HEK293 (cell line): ENCODE measurements around the gene PSAP.
"Not testable (repeated sequence)": the region's sequence is repeated elsewhere in the genome, so short reads cannot be mapped to it uniquely, and the experiment has no call there.

ENCODE experiments used
- CTCF ChIA-PET: fragments of 350-600 bp; formaldehyde crosslinking; extraction: SDS; loops from one replicate; lab custom pipeline; 2021; ENCODE audit warnings: antibody characterized with exemption; lab: Yijun Ruan, JAX
- POLR2A ChIA-PET: fragments of 300-600 bp; formaldehyde crosslinking; extraction: SDS; loops from one replicate; lab custom pipeline; 2020; ENCODE audit warnings: antibody characterized with exemption, inconsistent platforms; lab: Yijun Ruan, JAX
- H3K27ac ChIP-seq: fragments of 200-500 bp; sonication (Bioruptor generic); 2 replicates; pipeline ENCODE4 v1.5.1; 2014; ENCODE audit warnings: low read depth, low read length, control low read depth, inconsistent platforms; ENCODE audit errors: extremely low read depth
- H3K36me3 ChIP-seq, 2 experiments: fragments of 200-500 bp in 1 of 2; sonication (Bioruptor generic) in 1 of 2; 1 replicate in 1 of 2; 2 replicates in 1 of 2; pipeline ENCODE4 v1.5.1; 2014 to 2017; ENCODE audit warnings: inconsistent platforms in 2 of 2, low read length in 2 of 2; ENCODE audit not compliant: control insufficient read depth in 2 of 2, insufficient read depth in 1 of 2
- H3K4me1 ChIP-seq: fragments of 200-500 bp; sonication (Bioruptor generic); 2 replicates; pipeline ENCODE4 v1.5.1; 2014; ENCODE audit warnings: mild to moderate bottlenecking, low read length, inconsistent platforms; ENCODE audit not compliant: control insufficient read depth, insufficient read depth
- H3K4me3 ChIP-seq: 2 replicates; pipeline ENCODE4 v1.5.1; 2011; ENCODE audit warnings: low read depth, mild to moderate bottlenecking, control low read depth, low read length, moderate library complexity
- H3K9me3 ChIP-seq: fragments of 200-500 bp; sonication (Bioruptor generic); 2 replicates; pipeline ENCODE4 v1.5.1; 2014; ENCODE audit warnings: low read depth, low read length, inconsistent platforms; ENCODE audit not compliant: control insufficient read depth, insufficient read depth
- GLIS1 ChIP-seq: fragments of 450-650 bp; formaldehyde crosslinking; IDR thresholded peaks from 2 replicates; pipeline ENCODE4 v1.5.1; 2016; ENCODE audit warnings: missing biosample characterization, missing genetic modification characterization
- KLF1 ChIP-seq: fragments of 450-650 bp; formaldehyde crosslinking; IDR thresholded peaks from 2 replicates; pipeline ENCODE4 v1.5.1; 2016; ENCODE audit warnings: missing biosample characterization, missing genetic modification characterization
- SCRT2 ChIP-seq: fragments of 450-650 bp; formaldehyde crosslinking; IDR thresholded peaks from 2 replicates; pipeline ENCODE4 v1.5.1; 2016; ENCODE audit warnings: missing biosample characterization, missing genetic modification characterization
- YY2 ChIP-seq: fragments of 450-650 bp; formaldehyde crosslinking; IDR thresholded peaks from 2 replicates; pipeline ENCODE4 v1.5.1; 2016; ENCODE audit warnings: missing biosample characterization, missing genetic modification characterization
- ZBTB7A ChIP-seq: fragments of 450-650 bp; formaldehyde crosslinking; IDR thresholded peaks from 2 replicates; pipeline ENCODE4 v1.5.1; 2016; ENCODE audit warnings: low read depth, missing biosample characterization, missing genetic modification characterization
- ZFP37 ChIP-seq: fragments of 450-650 bp; formaldehyde crosslinking; IDR thresholded peaks from 2 replicates; pipeline ENCODE4 v1.5.1; 2016; ENCODE audit warnings: missing biosample characterization, missing genetic modification characterization
- ZIC2 ChIP-seq: fragments of 450-650 bp; formaldehyde crosslinking; IDR thresholded peaks from 2 replicates; pipeline ENCODE4 v1.5.1; 2016; ENCODE audit warnings: missing biosample characterization, missing genetic modification characterization
- ZNF521 ChIP-seq: fragments of 450-650 bp; formaldehyde crosslinking; IDR thresholded peaks from 2 replicates; pipeline ENCODE4 v1.5.1; 2017; ENCODE audit warnings: missing biosample characterization, mild to moderate bottlenecking, missing genetic modification characterization
- ZNF558 ChIP-seq: fragments of 450-650 bp; formaldehyde crosslinking; IDR thresholded peaks from 2 replicates; pipeline ENCODE4 v1.5.1; 2016; ENCODE audit warnings: missing biosample characterization, missing genetic modification characterization
- ZNF561 ChIP-seq: fragments of 450-650 bp; IDR thresholded peaks from 2 replicates; pipeline ENCODE4 v1.5.1; 2018; ENCODE audit warnings: missing biosample characterization, missing genetic modification characterization, borderline replicate concordance
- ZNF626 ChIP-seq: fragments of 450-650 bp; sonication (Bioruptor Pico); formaldehyde crosslinking; IDR thresholded peaks from 2 replicates; pipeline ENCODE4 v1.5.1; 2018; ENCODE audit warnings: missing biosample characterization, missing genetic modification characterization, inconsistent platforms
- ZNF76 ChIP-seq: fragments of 450-650 bp; formaldehyde crosslinking; IDR thresholded peaks from 2 replicates; pipeline ENCODE4; 2016; ENCODE audit warnings: low read depth, missing biosample characterization, missing genetic modification characterization, borderline replicate concordance
- ZNF837 ChIP-seq: fragments of 450-650 bp; formaldehyde crosslinking; IDR thresholded peaks from 2 replicates; pipeline ENCODE4 v1.5.1; 2016; ENCODE audit warnings: missing biosample characterization, missing genetic modification characterization
- TF ChIP-seq, protein P1 (sequence below): fragments of 450-650 bp; formaldehyde crosslinking; IDR thresholded peaks from 2 replicates; pipeline ENCODE4 v1.5.1; 2016; ENCODE audit warnings: missing biosample characterization, missing genetic modification characterization
- TF ChIP-seq, protein P2 (sequence below): fragments of 450-650 bp; formaldehyde crosslinking; IDR thresholded peaks from 2 replicates; pipeline ENCODE4 v1.5.1; 2016; ENCODE audit warnings: missing biosample characterization, missing genetic modification characterization
- TF ChIP-seq, protein P3 (sequence below): fragments of 450-650 bp; IDR thresholded peaks from 2 replicates; pipeline ENCODE4 v1.5.1; 2018; ENCODE audit warnings: missing biosample characterization, mild to moderate bottlenecking, missing genetic modification characterization
- TF ChIP-seq, protein P4 (sequence below): fragments of 450-650 bp; formaldehyde crosslinking; IDR thresholded peaks from 2 replicates; pipeline ENCODE4 v1.5.1; 2017; ENCODE audit warnings: missing biosample characterization, missing genetic modification characterization
- TF ChIP-seq, protein P5 (sequence below): fragments of 450-650 bp; formaldehyde crosslinking; IDR thresholded peaks from 2 replicates; pipeline ENCODE4 v1.5.1; 2016; ENCODE audit warnings: missing biosample characterization, missing genetic modification characterization

The PSAP gene

DNA sequence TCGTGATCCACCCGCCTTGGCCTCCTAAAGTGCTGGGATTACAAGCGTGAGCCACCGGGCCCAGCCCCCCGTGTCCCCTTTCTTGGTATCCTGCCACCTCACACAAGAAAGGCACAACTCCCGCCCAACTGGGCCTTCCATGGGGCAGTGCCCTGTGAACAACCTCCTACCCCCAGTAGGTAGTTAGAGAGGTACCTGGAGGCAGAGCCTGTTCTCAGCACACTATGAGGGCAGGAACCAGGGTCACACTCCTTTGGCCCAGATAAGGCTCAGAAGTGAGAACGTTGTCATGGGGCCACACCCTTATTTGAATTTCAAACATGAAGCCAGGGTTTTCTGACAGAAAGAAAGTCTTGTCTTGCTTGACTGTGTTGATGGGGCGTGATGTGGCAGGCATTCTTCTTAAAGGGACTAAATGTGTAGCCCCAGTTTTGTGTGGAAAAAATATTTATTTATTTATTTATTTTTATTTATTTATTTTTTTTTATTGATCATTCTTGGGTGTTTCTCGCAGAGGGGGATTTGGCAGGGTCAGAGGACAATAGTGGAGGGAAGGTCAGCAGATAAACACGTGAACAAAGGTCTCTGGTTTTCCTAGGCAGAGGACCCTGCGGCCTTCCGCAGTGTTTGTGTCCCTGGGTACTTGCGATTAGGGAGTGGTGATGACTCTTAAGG is 23.8 kb upstream of the PSAP start:
- H3K9me3 ChIP-seq, H3K36me3 ChIP-seq, CTCF ChIA-PET, H3K27ac ChIP-seq, H3K4me1 ChIP-seq, H3K4me3 ChIP-seq, POLR2A ChIA-PET: not testable (repeated sequence)

DNA sequence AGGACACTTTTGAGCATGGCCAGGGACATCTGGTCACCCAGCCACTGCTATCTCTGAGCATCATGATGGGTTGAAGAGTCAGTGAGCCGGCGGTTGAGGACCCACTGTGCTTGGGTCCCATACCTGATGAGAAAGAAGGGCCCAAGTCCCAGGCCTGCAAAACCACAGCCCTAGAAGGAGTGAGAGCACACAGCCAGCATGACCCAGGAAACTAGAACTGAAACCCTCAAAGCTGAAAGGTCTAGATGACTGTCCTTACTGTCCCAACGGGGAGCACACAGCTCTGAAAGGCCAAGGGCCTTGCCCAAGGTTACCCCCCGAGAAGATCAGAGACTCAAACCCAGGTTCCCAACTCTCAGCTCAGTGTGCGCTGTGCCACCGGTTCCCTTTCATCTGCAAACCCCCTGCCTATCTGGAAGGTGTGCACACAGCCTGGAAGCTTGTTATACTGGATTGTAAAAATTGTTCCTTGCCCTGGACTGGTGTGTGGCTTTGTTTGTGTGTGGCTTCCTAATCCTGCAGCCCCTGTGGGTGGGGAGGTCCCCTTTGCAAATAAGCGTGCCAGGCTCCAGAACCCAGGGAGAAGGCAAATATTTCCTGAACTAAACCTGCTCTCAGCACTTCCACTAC is 22.6 kb upstream of the PSAP start:
- ChIA-PET POLR2A (no interaction called here), CTCF (interaction anchor here (1.0 kb wide), 1 partner anchor 22 kb away, joined by 8 read pairs; no protein-coding TSS in a partner anchor)
- no peaks in the 10 kb centered on the region for H3K9me3 ChIP-seq

DNA sequence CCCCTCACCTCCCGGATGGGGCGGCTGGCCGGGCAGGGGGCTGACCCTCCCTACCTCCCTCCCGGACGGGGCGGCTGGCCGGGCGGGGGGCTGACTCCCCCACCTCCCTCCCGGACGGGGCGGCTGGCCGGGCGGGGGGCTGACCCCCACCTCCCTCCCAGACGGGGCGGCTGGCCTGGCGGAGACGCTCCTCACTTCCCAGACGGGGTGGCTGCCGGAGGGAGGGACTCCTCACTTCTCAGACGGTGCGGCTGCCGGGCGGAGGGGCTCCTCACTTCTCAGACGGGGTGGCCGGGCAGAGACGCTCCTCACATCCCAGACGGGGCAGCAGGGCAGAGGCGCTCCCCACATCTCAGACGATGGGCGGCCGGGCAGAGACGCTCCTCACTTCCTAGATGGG is 18.6 kb upstream of the PSAP start:
- CTCF ChIA-PET, H3K4me3 ChIP-seq, H3K4me1 ChIP-seq, H3K27ac ChIP-seq, POLR2A ChIA-PET, H3K36me3 ChIP-seq, H3K9me3 ChIP-seq: not testable (repeated sequence)

More for the DNA sequence above, 22.6 kb upstream of the PSAP start:
- TF ChIP-seq ZNF521 (tag by site-specific recombination) (no peak), ZIC2 (tag by site-specific recombination) (peak; percentile 95), ZNF626 (tag by site-specific recombination) (no peak)
- Histone ChIP-seq H3K4me3 (no peak overlapping the region), H3K4me1 (no peaks in the 10 kb centered on the region), H3K27ac (no peak overlapping the region), H3K36me3 (no peaks in the 10 kb centered on the region)

DNA sequence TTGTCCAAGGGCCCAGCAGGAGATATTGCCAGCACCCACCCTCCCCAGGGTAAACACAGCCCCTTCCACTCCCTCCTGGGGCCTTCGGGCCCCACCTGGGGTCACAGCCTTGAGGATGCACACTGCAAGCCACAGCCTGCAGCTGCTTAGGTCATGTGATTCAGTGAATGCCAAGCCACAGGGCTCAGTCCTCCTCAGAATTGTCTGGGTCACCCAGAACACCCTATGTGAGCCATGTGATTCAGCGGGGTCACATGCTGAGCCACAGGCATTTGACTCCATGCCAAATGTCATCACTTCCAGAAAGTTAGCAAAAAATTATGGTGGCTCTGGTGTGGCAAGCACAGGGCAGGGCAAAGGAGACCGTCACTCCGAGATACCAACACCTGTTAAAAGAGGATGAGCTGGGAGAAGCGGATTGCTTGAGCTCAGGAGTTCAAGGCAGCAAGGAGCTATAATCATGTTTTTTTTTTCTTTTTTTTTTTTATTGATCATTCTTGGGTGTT is 17.2 kb upstream of the PSAP start:
- Histone ChIP-seq H3K4me1 (peaks cover 3% of the 10 kb centered on the region; the same call in 1 of the 2 replicates), H3K4me3 (no peak overlapping the region), H3K36me3 (no peaks in the 10 kb centered on the region), H3K27ac (no peak overlapping the region), H3K9me3 (no peaks in the 10 kb centered on the region)
- ChIA-PET POLR2A (no interaction called here), CTCF (interaction anchor here (0.6 kb wide), 1 partner anchor 401 kb away, joined by 3 read pairs; no protein-coding TSS in a partner anchor)
- TF ChIP-seq ZNF76 (tag by site-specific recombination) (0 out of 2 replicates have a peak, but pooled peaks have one; percentile 23), YY2 (tag by site-specific recombination) (no peak), SCRT2 (tag by site-specific recombination) (peak; percentile 80), ZNF558 (tag by site-specific recombination) (no peak), ZNF561 (tag by site-specific recombination) (no peak), ZNF837 (tag by site-specific recombination) (no peak), ZFP37 (tag by site-specific recombination) (no peak), ZBTB7A (tag by site-specific recombination) (no peak), GLIS1 (tag by site-specific recombination) (peak; percentile 70), KLF1 (0 out of 2 replicates have a peak, but pooled peaks have one; percentile 11), ZIC2 (tag by site-specific recombination) (peak; percentile 94), ZNF521 (tag by site-specific recombination) (no peak)
- TF ChIP-seq, protein P1, sequence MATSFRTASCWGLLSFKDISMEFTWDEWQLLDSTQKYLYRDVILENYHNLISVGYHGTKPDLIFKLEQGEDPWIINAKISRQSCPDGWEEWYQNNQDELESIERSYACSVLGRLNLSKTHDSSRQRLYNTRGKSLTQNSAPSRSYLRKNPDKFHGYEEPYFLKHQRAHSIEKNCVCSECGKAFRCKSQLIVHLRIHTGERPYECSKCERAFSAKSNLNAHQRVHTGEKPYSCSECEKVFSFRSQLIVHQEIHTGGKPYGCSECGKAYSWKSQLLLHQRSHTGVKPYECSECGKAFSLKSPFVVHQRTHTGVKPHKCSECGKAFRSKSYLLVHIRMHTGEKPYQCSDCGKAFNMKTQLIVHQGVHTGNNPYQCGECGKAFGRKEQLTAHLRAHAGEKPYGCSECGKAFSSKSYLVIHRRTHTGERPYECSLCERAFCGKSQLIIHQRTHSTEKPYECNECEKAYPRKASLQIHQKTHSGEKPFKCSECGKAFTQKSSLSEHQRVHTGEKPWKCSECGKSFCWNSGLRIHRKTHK (tag by site-specific recombination) = no peak
- TF ChIP-seq, protein P2, sequence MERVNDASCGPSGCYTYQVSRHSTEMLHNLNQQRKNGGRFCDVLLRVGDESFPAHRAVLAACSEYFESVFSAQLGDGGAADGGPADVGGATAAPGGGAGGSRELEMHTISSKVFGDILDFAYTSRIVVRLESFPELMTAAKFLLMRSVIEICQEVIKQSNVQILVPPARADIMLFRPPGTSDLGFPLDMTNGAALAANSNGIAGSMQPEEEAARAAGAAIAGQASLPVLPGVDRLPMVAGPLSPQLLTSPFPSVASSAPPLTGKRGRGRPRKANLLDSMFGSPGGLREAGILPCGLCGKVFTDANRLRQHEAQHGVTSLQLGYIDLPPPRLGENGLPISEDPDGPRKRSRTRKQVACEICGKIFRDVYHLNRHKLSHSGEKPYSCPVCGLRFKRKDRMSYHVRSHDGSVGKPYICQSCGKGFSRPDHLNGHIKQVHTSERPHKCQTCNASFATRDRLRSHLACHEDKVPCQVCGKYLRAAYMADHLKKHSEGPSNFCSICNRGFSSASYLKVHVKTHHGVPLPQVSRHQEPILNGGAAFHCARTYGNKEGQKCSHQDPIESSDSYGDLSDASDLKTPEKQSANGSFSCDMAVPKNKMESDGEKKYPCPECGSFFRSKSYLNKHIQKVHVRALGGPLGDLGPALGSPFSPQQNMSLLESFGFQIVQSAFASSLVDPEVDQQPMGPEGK (tag by site-specific recombination) = 0 out of 2 replicates have a peak, but pooled peaks have one; percentile 19
- TF ChIP-seq, protein P3, sequence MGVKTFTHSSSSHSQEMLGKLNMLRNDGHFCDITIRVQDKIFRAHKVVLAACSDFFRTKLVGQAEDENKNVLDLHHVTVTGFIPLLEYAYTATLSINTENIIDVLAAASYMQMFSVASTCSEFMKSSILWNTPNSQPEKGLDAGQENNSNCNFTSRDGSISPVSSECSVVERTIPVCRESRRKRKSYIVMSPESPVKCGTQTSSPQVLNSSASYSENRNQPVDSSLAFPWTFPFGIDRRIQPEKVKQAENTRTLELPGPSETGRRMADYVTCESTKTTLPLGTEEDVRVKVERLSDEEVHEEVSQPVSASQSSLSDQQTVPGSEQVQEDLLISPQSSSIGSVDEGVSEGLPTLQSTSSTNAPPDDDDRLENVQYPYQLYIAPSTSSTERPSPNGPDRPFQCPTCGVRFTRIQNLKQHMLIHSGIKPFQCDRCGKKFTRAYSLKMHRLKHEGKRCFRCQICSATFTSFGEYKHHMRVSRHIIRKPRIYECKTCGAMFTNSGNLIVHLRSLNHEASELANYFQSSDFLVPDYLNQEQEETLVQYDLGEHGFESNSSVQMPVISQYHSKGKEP (tag by site-specific recombination) = no peak
- TF ChIP-seq, protein P4, sequence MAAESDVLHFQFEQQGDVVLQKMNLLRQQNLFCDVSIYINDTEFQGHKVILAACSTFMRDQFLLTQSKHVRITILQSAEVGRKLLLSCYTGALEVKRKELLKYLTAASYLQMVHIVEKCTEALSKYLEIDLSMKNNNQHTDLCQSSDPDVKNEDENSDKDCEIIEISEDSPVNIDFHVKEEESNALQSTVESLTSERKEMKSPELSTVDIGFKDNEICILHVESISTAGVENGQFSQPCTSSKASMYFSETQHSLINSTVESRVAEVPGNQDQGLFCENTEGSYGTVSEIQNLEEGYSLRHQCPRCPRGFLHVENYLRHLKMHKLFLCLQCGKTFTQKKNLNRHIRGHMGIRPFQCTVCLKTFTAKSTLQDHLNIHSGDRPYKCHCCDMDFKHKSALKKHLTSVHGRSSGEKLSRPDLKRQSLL (tag by site-specific recombination) = no peak
- TF ChIP-seq, protein P5, sequence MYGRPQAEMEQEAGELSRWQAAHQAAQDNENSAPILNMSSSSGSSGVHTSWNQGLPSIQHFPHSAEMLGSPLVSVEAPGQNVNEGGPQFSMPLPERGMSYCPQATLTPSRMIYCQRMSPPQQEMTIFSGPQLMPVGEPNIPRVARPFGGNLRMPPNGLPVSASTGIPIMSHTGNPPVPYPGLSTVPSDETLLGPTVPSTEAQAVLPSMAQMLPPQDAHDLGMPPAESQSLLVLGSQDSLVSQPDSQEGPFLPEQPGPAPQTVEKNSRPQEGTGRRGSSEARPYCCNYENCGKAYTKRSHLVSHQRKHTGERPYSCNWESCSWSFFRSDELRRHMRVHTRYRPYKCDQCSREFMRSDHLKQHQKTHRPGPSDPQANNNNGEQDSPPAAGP = peak; percentile 81
